ENCODE results near the gene NOP14. TPM values are rescaled to one million over a fixed set of nuclear protein-coding genes. Genes with fewer than 3 reads are reported as not detected.

NOP14 gene
- 14.1 TPM for total RNA-seq

DNA sequence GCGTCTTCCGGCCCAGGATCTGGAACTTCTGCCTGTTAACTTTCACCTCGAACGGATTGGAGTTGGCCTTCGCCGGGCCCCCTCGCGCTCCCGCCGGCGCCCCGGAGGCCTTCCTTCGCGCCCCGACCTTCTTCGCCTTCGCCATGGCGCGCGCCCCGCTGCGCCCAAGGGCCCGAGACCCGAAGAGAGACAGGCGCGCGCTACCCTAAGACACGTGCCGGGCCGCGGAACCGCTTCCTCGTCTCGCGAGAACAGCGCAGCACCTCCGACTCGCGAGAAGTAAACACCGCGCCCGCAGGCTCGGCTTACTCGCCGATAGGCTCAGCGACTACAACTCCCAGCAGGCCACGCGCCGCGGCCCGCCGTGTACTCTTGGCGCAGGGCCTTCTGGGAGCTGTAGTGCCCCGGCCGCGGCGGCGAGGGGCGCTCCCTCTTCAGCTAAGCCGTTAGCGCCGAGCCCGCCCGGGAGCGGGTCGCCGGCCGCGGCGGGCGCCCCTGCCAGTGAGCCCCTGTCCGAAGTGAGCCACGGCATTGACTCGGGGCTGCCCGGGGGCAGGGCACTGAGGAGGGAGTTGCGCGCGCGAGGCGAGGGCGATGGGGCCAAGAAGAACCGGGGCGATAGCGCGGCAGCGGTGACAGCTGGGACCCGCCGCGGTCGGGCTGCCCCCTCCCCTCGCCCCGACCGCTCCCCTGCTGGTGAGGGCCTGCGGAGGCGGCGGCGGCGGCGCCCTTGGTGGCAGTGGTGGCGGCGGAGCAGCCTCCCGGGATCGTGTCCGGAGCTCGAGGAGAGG is at the start of gene NOP14, which contains the start of gene GRK4:
Gene NOP14, minus strand, starts transcription at position 232 of the 791 bp plus-strand sequence. Its CDS starts 87 bp downstream, at position 145.
Gene GRK4, plus strand, starts transcription at position 397 of the 791 bp plus-strand sequence. CDS start 500 bp downstream, outside the sequence.

Other genes with a start within 250 kb of the NOP14 start
- gene TNIP2, start 207.1 kb downstream of the NOP14 start, total RNA-seq = 19.8 TPM
- gene SH3BP2, start 170.3 kb downstream of the NOP14 start, total RNA-seq = 31.3 TPM
- 304 TPM for gene ADD1, start 119.6 kb downstream of the NOP14 start, total RNA-seq
- 15.2 TPM for gene GRK4, start 165 bp upstream of the NOP14 start, total RNA-seq
- not detected for gene HTT-AS, start 111.1 kb upstream of the NOP14 start, total RNA-seq
- gene HTT, start 111.3 kb upstream of the NOP14 start, total RNA-seq = 82.3 TPM